Heart left ventricle (tissue), 13 donors: Measurements from ENCODE around the gene KLF15.

Experiments
- POLR2A ChIP-seq, 2 donors: fragments of 450-650 bp; IDR thresholded peaks; one replicate each; pipeline ENCODE4 v1.6.1; 2017; ENCODE audit warnings: antibody characterized with exemption in 2 of 2, mild to moderate bottlenecking in 2 of 2, moderate library complexity in 2 of 2
- TF ChIP-seq, protein P1 (sequence below), 12 donors: fragments of 200-600 bp; sonication (generic) in 4 of 12; IDR thresholded peaks; one replicate each; pipeline versions ENCODE4 v1.5.0 to v1.8.0; 2018 to 2022; ENCODE audit warnings: antibody characterized with exemption in 12 of 12, mild to moderate bottlenecking in 5 of 12
- donor health status: ischemic (EF 13 %, LVEDD 7.1; RV severe dilation, severe dysfunction).
- donor health status: DM: no; HTN: yes; CAD: no.
- donor health status: DM: no; HTN: no; CAD: no.
- donor health status: ischemic (EF 25% LVEDD 6.9; RV normal size, moderate dysfunction).
- donor health status: ischemic (EF 25% LVEDD 5.7; RV mildly dilated, moderate dysfunction).
- donor health status: ischemic (EF 35%, LVEDD 5.7; RV mildly dilated, moderate dysfunction).
- donor health status: nonischemic (EF 11% LVEDD 7.7; RV severe dilation, severe dysfunction).
- donor health status: DM: yes; HTN: yes; CAD: no.
- donor health status: PGD.
- donor health status: ischemic (EF 29% LVEDD 5.4; RV normal size, mild dysfunction).
- donor health status: nonischemic (EF 23%, LVEDD 6.1; RV moderate dilation, normal function).

DNA sequence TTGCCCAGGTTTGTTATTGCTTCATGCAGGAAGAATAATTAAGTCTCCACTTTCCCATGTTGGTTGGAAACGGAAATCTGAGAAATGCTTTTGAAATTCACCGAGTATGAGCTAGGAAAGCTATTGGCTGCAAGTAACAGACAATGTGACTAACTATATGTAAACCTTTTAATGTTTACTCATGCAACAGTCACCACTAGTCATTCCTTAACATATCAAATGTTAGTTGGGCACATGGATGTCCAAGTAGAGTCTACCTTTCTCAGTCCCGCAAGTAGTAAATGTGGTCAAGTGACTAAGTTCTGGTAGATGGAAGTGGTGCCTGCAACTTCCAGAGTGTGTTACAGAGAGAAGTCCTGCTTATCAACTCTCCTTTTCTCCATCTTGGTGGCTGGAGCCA lies 52.5 kb downstream of the KLF15 start:
- TF ChIP-seq, protein P1, sequence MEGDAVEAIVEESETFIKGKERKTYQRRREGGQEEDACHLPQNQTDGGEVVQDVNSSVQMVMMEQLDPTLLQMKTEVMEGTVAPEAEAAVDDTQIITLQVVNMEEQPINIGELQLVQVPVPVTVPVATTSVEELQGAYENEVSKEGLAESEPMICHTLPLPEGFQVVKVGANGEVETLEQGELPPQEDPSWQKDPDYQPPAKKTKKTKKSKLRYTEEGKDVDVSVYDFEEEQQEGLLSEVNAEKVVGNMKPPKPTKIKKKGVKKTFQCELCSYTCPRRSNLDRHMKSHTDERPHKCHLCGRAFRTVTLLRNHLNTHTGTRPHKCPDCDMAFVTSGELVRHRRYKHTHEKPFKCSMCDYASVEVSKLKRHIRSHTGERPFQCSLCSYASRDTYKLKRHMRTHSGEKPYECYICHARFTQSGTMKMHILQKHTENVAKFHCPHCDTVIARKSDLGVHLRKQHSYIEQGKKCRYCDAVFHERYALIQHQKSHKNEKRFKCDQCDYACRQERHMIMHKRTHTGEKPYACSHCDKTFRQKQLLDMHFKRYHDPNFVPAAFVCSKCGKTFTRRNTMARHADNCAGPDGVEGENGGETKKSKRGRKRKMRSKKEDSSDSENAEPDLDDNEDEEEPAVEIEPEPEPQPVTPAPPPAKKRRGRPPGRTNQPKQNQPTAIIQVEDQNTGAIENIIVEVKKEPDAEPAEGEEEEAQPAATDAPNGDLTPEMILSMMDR (IDR thresholded peaks at IDR 0.05) = no peak
- no peak for TF ChIP-seq POLR2A (IDR thresholded peaks at IDR 0.05)
